ENCODE results near the gene PRR13. TPM values are rescaled to one million over a fixed set of nuclear protein-coding genes. Genes with fewer than 3 reads are reported as not detected.
A peak's percentile ranks its signal among the peaks of the same experiment; 100 is the strongest.

The PRR13 gene
- total and polyA plus RNA-seq, 9 of the 15 experiments (the other 6 are each of a cell fraction or from before 2014, with no cell fraction given), result 117 to 835 (median 285) TPM

DNA sequence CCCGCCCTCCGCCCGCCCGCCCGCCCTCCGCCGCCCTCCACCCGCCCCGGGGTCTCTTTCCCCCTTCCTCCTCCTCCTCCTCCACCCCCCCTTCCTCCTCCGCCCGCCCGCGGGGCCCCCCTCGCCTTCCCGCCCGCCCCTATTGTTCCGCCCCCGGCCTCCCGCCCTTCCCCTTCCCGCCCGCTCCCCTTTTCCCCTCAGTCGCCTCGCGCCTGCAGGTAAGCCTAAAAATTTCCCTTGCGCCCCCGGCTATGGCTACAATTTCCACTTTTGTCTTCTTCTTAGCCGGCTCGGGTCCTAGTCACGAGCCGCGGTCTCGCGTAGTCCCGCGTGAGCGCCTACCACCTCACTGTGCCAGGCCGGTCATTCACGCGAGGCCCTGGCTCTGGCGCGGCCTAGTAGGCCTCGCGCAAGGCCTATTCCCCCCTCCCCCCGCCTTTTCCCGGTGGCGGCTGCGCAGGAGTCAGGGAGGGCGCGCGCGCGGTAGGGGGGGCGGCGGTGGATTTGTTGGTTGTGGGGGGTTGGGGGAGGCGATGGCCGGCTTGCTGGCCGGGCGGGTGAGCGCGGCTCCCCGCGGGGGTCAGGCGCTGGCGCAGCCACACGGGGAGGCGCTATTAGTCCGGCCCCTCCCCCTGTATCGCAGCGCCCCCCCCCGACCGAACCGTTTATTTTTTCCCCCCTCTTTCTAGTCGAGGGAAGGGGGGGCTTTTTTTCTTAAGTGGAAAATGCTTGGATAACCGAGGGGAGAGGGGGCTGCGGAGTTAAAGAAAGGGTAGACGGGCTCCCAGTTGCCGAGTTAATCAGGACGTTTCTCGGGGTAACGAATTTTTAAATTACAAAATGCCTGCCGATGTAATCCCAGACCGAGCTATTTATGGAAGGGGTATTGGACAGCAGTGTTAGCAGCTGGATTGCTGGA is 10.9 kb downstream of the PRR13 start (continued):
- TF ChIP-seq, protein P1, sequence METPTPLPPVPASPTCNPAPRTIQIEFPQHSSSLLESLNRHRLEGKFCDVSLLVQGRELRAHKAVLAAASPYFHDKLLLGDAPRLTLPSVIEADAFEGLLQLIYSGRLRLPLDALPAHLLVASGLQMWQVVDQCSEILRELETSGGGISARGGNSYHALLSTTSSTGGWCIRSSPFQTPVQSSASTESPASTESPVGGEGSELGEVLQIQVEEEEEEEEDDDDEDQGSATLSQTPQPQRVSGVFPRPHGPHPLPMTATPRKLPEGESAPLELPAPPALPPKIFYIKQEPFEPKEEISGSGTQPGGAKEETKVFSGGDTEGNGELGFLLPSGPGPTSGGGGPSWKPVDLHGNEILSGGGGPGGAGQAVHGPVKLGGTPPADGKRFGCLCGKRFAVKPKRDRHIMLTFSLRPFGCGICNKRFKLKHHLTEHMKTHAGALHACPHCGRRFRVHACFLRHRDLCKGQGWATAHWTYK (CRISPR knock-in tag; IDR thresholded peaks at IDR 0.05), result peak; percentile 27; the same call in 1 of the 2 replicates
- TF ChIP-seq, protein P2, sequence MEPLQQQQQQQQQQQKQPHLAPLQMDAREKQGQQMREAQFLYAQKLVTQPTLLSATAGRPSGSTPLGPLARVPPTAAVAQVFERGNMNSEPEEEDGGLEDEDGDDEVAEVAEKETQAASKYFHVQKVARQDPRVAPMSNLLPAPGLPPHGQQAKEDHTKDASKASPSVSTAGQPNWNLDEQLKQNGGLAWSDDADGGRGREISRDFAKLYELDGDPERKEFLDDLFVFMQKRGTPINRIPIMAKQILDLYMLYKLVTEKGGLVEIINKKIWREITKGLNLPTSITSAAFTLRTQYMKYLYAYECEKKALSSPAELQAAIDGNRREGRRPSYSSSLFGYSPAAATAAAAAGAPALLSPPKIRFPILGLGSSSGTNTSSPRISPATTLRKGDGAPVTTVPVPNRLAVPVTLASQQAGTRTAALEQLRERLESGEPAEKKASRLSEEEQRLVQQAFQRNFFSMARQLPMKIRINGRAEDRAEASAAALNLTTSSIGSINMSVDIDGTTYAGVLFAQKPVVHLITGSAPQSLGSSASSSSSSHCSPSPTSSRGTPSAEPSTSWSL (CRISPR knock-in tag; IDR thresholded peaks at IDR 0.05; ENCODE audit: borderline replicate concordance), result no peak
- peak in 1 of 2 experiments; percentile 16; a peak in 2 of 4 replicates for TF ChIP-seq RAD21 (CRISPR knock-in tag; conservative IDR thresholded peaks at IDR 0.05 in 1 of 2, IDR thresholded peaks at IDR 0.05 in 1 of 2)
- TF ChIP-seq EHMT2 (IDR thresholded peaks at IDR 0.05), result no peak
- no peak for TF ChIP-seq ZNF696 (CRISPR knock-in tag; conservative IDR thresholded peaks at IDR 0.05)
- TF ChIP-seq RCOR1 (IDR thresholded peaks at IDR 0.05; ENCODE audit: borderline replicate concordance in 1 of 2, low read depth in 2 of 2, low read length in 2 of 2), result peak in 1 of 2 experiments; percentile 3; a peak in 1 of 4 replicates
- TF ChIP-seq ILK (tag; IDR thresholded peaks at IDR 0.05; ENCODE audit: borderline replicate concordance, low read depth), result no peak
- TF ChIP-seq ZNF75A (CRISPR knock-in tag; IDR thresholded peaks at IDR 0.05), result no peak
- TF ChIP-seq ZEB2 (IDR thresholded peaks at IDR 0.05), result no peak
- no peak for TF ChIP-seq HLTF (IDR thresholded peaks at IDR 0.05)
- TF ChIP-seq FOXM1 (IDR thresholded peaks at IDR 0.05; ENCODE audit: low read depth), result peak; percentile 55; the same call in 1 of the 2 replicates
- peak; percentile 91; the same call in 1 of the 2 replicates for TF ChIP-seq FOXM1 (CRISPR knock-in tag; IDR thresholded peaks at IDR 0.05; ENCODE audit: low read depth)
- no peak for TF ChIP-seq PML (IDR thresholded peaks at IDR 0.05; ENCODE audit: low read length)
- no peak for TF ChIP-seq HDAC3 (IDR thresholded peaks at IDR 0.05; ENCODE audit: borderline replicate concordance, partially characterized antibody)
- TF ChIP-seq PRPF4 (IDR thresholded peaks at IDR 0.05; ENCODE audit: insufficient read depth, low read depth, low read length, poor library complexity, severe bottlenecking), result peak; percentile 86
- TF ChIP-seq ZNF3 (CRISPR knock-in tag; IDR thresholded peaks at IDR 0.05), result no peak
- TF ChIP-seq CBFA2T2 (conservative IDR thresholded peaks at IDR 0.05), result no peak
- no peak for TF ChIP-seq SMARCA5 (IDR thresholded peaks at IDR 0.05)
- TF ChIP-seq ASH1L (IDR thresholded peaks at IDR 0.05; ENCODE audit: borderline replicate concordance, low read depth, partially characterized antibody), result no peak
- TF ChIP-seq MIER1 (IDR thresholded peaks at IDR 0.05; ENCODE audit: low read depth), result no peak
- TF ChIP-seq TCFL5 (CRISPR knock-in tag; conservative IDR thresholded peaks at IDR 0.05), result no peak
- TF ChIP-seq ZNF408 (CRISPR knock-in tag; IDR thresholded peaks at IDR 0.05; ENCODE audit: low read depth), result no peak
- TF ChIP-seq ZNF707 (CRISPR knock-in tag; conservative IDR thresholded peaks at IDR 0.05), result no peak
- TF ChIP-seq ZFX (CRISPR knock-in tag; IDR thresholded peaks at IDR 0.05), result peak; percentile 100
- no peak for TF ChIP-seq TAF15 (IDR thresholded peaks at IDR 0.05; ENCODE audit: low read depth, low read length)
- TF ChIP-seq POLR2B (IDR thresholded peaks at IDR 0.05; ENCODE audit: low read depth, partially characterized antibody), result peak; percentile 11
- TF ChIP-seq ZNF780A (CRISPR knock-in tag; IDR thresholded peaks at IDR 0.05), result no peak
- TF ChIP-seq RFX7 (CRISPR knock-in tag; IDR thresholded peaks at IDR 0.05), result no peak

All from K562 (cell line).